Jurkat, Clone E6-1 (cell line): ENCODE results near the gene GLP1R.

ENCODE experiments used
- DNase-seq: peaks from one replicate; pipeline ENCODE4 v3.0.0-alpha.2; 2011; ENCODE audit warnings: low read depth, low spot score
- H3K4me3 ChIP-seq: 2 replicates; pipeline ENCODE4 v1.5.1; 2011; ENCODE audit warnings: mild to moderate bottlenecking, low read length, control low read depth, moderate library complexity

Gene GLP1R

GRCh38 chr6:39040080-39040673 lies 8.4 kb upstream of the GLP1R start:
- no peak for DNase-seq
- H3K4me3 ChIP-seq = no peak overlapping the region

GRCh38 chr6:39041072-39041471 lies 7.5 kb upstream of the GLP1R start:
- H3K4me3 ChIP-seq = no peak overlapping the region
- DNase-seq = no peak

- DNase-seq = no peak
- H3K4me3 ChIP-seq = no peak overlapping the region
Observed at GRCh38 chr6:39043776-39044175, 4.8 kb upstream of the GLP1R start.

GRCh38 chr6:39044181-39044580 lies 4.4 kb upstream of the GLP1R start:
- no peak for DNase-seq
- no peak overlapping the region for H3K4me3 ChIP-seq

- H3K4me3 ChIP-seq = no peak overlapping the region
Observed at GRCh38 chr6:39047434-39048327, 900 bp upstream of the GLP1R start.

GRCh38 chr6:39049575-39050283 lies 1.1 kb downstream of the GLP1R start:
- no peak overlapping the region for H3K4me3 ChIP-seq

More at GRCh38 chr6:39047434-39048327, 900 bp upstream of the GLP1R start:
- no peak for DNase-seq

GRCh38 chr6:39050453-39051112 lies 2.0 kb downstream of the GLP1R start:
- no peak overlapping the region for H3K4me3 ChIP-seq

More at GRCh38 chr6:39049575-39050283, 1.1 kb downstream of the GLP1R start:
- DNase-seq = no peak

GRCh38 chr6:39051399-39052122 lies 3.0 kb downstream of the GLP1R start:
- peak; percentile 7 for DNase-seq
- H3K4me3 ChIP-seq = no peak overlapping the region

More at GRCh38 chr6:39050453-39051112, 2.0 kb downstream of the GLP1R start:
- DNase-seq = no peak

- no peak overlapping the region for H3K4me3 ChIP-seq
- DNase-seq = no peak
Observed at GRCh38 chr6:39053016-39053624, 4.5 kb downstream of the GLP1R start.

- no peak for DNase-seq
- no peak overlapping the region for H3K4me3 ChIP-seq
Observed at GRCh38 chr6:39053854-39054576, 5.4 kb downstream of the GLP1R start.

GRCh38 chr6:39054577-39055142 lies 6.1 kb downstream of the GLP1R start:
- DNase-seq = no peak

GRCh38 chr6:39055661-39056060 lies 7.1 kb downstream of the GLP1R start:
- no peak overlapping the region for H3K4me3 ChIP-seq
- DNase-seq = no peak

More at GRCh38 chr6:39054577-39055142, 6.1 kb downstream of the GLP1R start:
- H3K4me3 ChIP-seq = no peak overlapping the region

GRCh38 chr6:39056191-39056590 lies 7.6 kb downstream of the GLP1R start:
- DNase-seq = no peak
- no peak overlapping the region for H3K4me3 ChIP-seq

- no peak overlapping the region for H3K4me3 ChIP-seq
- DNase-seq = no peak
Observed at GRCh38 chr6:39056681-39057080, 8.1 kb downstream of the GLP1R start.

GRCh38 chr6:39057251-39058155 lies 8.9 kb downstream of the GLP1R start:
- H3K4me3 ChIP-seq = no peak overlapping the region
- no peak for DNase-seq

GRCh38 chr6:39058471-39059147 lies 10.0 kb downstream of the GLP1R start:
- no peak for DNase-seq
- no peak overlapping the region for H3K4me3 ChIP-seq
